Mucosa of stomach (tissue), 1 donor: Measurements from ENCODE around the gene CRTC3.
"Not testable (repeated sequence)": the region's sequence is repeated elsewhere in the genome, so short reads cannot be mapped to it uniquely, and the experiment has no call there.

Experiments
- H3K27me3 ChIP-seq: one replicate; pipeline ENCODE4 v1.7.0; 2013; ENCODE audit warnings: mild to moderate bottlenecking, low read length; ENCODE audit not compliant: control insufficient read depth, insufficient read depth
- H3K36me3 ChIP-seq: one replicate; pipeline ENCODE4 v1.7.0; 2013; ENCODE audit warnings: low read length; ENCODE audit not compliant: control insufficient read depth, insufficient read depth
- H3K4me1 ChIP-seq: one replicate; pipeline ENCODE4 v1.7.0; 2013; ENCODE audit warnings: mild to moderate bottlenecking, low read length; ENCODE audit not compliant: control insufficient read depth, insufficient read depth
- H3K4me3 ChIP-seq: one replicate; pipeline ENCODE4 v1.7.0; 2013; ENCODE audit warnings: low read length
- H3K9ac ChIP-seq: one replicate; pipeline ENCODE4 v1.7.0; 2013; ENCODE audit warnings: mild to moderate bottlenecking, low read length, moderate library complexity
- H3K9me3 ChIP-seq: one replicate; pipeline ENCODE4 v1.7.0; 2013; ENCODE audit warnings: mild to moderate bottlenecking, low read length, moderate library complexity; ENCODE audit not compliant: control insufficient read depth
- donor health status: Pancreatic carcinoma.

CRTC3 gene

DNA sequence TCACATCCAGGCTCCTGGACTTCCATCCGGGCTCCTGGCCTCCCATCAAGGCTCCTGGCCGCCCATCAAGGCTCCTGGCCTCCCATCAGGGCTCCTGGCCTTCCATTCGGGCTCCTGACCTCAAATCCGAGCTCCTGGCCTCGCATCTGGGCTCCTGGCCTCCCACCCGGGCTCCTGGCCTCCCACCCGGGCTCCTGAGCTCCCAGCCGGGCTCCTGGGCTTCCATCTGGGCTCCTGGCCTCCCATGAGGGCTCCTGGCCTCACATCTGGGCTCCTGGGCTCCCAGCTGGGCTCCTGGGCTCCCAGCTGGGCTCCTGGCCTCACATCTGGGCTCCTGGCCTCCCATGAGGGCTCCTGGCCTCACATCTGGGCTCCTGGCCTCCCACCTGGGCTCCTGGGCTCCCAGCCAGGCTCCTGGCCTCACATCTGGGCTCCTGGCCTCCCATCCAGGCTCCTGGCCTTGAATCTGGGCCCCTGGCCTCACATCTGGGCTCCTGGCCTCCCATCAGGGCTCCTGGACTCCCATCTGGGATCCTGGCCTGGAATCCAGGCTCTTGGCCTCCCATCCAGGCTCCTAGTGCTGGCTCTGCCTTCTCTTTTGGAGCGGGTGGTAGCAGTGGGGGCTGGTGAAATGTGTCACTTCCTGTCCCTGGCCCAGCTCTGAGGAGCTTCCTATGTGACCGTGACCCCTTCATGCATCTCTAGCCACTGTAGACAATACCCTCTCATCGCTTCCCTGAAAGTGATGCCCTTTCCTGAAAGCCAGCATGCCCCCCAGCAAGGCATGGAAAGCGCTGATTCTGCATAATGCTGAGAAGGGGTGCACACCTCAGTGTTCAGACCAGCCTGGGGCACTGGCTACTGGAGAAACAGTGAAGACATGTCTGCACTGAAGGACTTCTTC is 124.8 kb downstream of the CRTC3 start:
- no peak overlapping the region for H3K9ac ChIP-seq
- H3K4me1 ChIP-seq, result peaks cover 5% of the 10 kb centered on the region
- H3K9me3 ChIP-seq, result no peaks in the 10 kb centered on the region
- no peak overlapping the region for H3K4me3 ChIP-seq
- no peaks in the 10 kb centered on the region for H3K36me3 ChIP-seq
- H3K27me3 ChIP-seq, result no peaks in the 10 kb centered on the region

- H3K36me3 ChIP-seq, H3K27me3 ChIP-seq, H3K9me3 ChIP-seq, H3K4me3 ChIP-seq, H3K4me1 ChIP-seq, H3K9ac ChIP-seq: not testable (repeated sequence)
Observed at GRCh38 chr15:90657520-90658172, 127.9 kb downstream of the CRTC3 start.

GRCh38 chr15:90659481-90659880 is 129.8 kb downstream of the CRTC3 start:
- no peaks in the 10 kb centered on the region for H3K27me3 ChIP-seq
- H3K4me1 ChIP-seq, result peaks cover 5% of the 10 kb centered on the region
- H3K9ac ChIP-seq, result no peak overlapping the region
- H3K4me3 ChIP-seq, result no peak overlapping the region
- H3K9me3 ChIP-seq, result no peaks in the 10 kb centered on the region
- H3K36me3 ChIP-seq, result no peaks in the 10 kb centered on the region

DNA sequence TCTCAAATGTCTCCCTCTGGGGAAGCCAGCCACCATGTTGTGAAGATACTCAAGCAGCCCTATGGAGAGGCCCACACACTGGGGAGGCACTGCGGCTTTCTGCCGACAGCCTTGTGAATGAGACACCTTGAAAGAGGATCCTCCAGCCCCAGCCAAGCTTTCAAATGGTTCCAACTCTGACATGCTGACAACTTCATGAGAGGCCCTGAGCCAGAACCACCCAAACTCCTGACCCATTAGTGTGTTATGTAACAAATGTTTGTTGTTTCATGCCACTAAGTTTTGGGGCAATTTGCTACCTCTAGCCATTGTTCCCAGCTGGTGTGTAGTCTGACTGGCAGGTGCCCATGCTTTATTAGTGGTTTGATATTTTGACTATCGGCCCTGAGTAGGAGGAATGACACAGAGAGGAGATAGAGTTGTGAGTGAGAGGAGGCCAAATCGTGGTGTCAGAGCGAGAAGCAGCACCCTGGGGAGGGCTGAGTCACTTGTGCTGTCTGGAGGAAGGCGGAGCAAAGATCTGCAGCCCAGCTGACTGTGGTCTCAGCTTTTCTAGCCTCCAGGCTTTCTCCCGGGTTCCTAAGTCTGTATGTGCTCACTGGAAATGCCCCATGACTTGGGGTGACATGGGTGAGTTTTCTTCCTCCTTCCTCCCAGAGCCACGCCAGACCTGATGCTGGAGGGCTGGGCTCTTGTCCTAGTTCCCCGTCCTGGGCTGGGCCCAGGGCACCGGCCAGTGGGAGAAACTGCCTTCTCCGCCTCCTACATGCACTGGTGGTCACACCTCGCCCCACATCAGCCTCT is 130.7 kb downstream of the CRTC3 start:
- H3K4me3 ChIP-seq, result no peak overlapping the region
- no peaks in the 10 kb centered on the region for H3K27me3 ChIP-seq

DNA sequence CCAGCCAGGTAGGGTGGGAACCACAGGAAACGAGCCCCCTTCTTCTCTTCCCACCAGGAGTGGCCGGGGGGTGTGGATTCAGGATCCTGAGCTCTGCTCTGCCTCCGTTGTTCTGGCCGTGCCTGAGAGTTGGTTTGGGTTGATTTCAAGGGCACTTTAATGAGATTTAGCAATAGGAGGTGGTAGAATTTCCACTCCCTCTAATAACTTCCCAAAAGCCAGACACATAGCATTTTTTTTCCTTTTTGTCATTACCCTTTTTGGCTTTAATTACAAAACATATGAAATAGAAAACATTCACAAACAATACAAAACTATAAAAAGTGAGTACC is 131.2 kb downstream of the CRTC3 start:
- H3K9ac ChIP-seq, H3K4me3 ChIP-seq, H3K9me3 ChIP-seq, H3K27me3 ChIP-seq, H3K4me1 ChIP-seq, H3K36me3 ChIP-seq: not testable (repeated sequence)

More for the DNA sequence above, 130.7 kb downstream of the CRTC3 start:
- H3K36me3 ChIP-seq, result no peaks in the 10 kb centered on the region
- no peaks in the 10 kb centered on the region for H3K9me3 ChIP-seq
- H3K4me1 ChIP-seq, result peaks cover 5% of the 10 kb centered on the region
- no peak overlapping the region for H3K9ac ChIP-seq

DNA sequence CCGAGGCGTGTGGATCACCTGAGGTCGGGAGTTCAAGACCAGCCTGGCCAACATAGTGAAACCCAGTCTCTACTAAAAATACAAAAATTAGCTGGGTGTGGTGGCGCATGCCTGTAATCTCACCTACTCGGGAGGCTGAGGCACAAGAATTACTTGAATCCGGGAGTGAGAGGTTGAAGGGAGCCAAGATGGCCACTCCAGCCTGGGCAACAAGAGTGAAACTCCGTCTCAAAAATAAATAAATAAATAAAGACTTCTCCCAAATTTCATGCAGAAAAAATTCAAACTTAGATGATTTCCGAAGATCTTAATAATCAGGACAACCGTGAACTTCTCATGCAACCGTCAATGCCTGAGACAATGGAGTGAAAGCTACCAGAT is 134.3 kb downstream of the CRTC3 start:
- not testable (repeated sequence) for H3K36me3 ChIP-seq, H3K27me3 ChIP-seq, H3K4me3 ChIP-seq, H3K9ac ChIP-seq, H3K9me3 ChIP-seq, H3K4me1 ChIP-seq

- no peaks in the 10 kb centered on the region for H3K27me3 ChIP-seq
- H3K4me1 ChIP-seq, result peaks cover 5% of the 10 kb centered on the region
- H3K9ac ChIP-seq, result peak overlapping the region; percentile 95
- H3K9me3 ChIP-seq, result no peaks in the 10 kb centered on the region
- H3K36me3 ChIP-seq, result no peaks in the 10 kb centered on the region
- peak overlapping the region; percentile 89 for H3K4me3 ChIP-seq
Observed at GRCh38 chr15:90664650-90665287, 135.0 kb downstream of the CRTC3 start.

- Histone ChIP-seq H3K4me3 (peak overlapping the region; percentile 89), H3K9me3 (no peaks in the 10 kb centered on the region), H3K4me1 (peaks cover 5% of the 10 kb centered on the region), H3K9ac (peak overlapping the region; percentile 95), H3K36me3 (no peaks in the 10 kb centered on the region), H3K27me3 (no peaks in the 10 kb centered on the region)
Observed at GRCh38 chr15:90665288-90666134, 135.8 kb downstream of the CRTC3 start.

DNA sequence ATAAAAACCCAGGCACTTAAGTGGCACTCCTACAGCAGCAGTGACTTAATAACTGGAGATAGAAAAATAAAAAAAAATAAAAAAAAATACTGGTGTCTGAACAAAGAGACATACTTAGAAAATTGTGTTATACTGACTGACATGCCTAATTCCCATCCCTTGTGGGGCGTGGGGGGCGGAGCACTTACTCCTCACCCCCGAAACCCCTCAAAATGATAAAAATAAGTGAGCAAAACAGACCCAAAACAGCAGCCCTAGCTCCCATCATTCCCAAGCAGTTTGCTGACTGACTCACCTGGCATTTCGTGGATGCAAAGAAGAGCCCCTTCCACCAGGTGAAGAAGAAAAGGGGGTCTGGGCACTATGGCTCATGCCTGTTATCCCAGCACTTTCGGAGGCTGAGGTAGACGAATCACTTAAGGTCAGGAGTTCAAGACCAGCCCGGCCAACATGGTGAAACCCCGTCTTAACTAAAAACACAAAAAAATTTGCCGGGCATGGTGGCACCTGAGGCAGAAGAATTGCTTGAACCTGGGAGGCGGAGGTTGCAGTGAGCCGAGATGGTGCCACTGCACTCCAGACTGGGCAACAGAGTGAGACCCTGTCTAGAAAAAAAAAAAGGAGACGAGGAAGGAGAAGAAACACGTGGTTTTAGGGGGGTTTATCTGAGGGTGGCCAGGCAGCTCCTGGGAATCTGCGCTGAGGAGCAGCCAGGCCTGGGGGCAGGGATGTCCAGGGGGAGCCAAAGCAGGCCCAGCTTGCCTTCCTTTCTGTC is 136.6 kb downstream of the CRTC3 start:
- Histone ChIP-seq H3K36me3 (no peaks in the 10 kb centered on the region), H3K9me3 (no peaks in the 10 kb centered on the region), H3K9ac (peak overlapping the region; percentile 95), H3K4me3 (peak overlapping the region; percentile 89), H3K27me3 (no peaks in the 10 kb centered on the region), H3K4me1 (peaks cover 5% of the 10 kb centered on the region)

DNA sequence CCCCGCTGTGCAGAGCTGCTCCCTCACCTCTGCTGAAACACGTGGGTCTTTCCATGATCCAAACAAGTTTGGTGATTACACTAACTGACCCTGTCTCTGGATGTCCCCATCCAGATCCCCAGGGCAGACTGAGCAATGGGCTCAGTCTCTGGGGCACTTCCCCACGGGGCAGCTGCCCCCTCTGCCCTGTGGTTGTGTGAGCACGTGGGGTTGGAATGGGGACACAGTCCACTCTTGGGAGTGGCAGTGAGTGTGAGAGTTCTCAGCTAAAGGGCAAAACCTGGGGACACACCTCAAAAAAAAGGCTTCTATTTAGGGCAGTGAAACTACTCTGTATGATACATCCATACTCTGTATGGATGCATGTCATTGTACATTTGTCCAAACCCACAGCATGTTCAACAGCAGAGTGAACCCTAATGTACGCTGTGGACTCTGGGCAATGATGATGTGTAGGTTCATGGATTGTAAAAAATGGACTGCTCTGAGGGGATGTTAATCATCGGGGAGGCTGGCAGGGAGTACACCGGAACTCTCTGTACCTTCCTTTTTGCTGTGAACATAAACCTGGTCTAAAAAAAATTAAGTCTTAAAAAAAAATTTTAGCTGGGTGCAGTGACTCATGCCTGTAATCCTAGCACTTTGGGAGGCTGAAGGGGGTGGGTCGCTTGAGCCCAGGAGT is 137.5 kb downstream of the CRTC3 start:
- Histone ChIP-seq H3K9me3 (no peaks in the 10 kb centered on the region), H3K4me1 (peaks cover 5% of the 10 kb centered on the region), H3K27me3 (no peaks in the 10 kb centered on the region), H3K36me3 (no peaks in the 10 kb centered on the region), H3K9ac (no peak overlapping the region), H3K4me3 (no peak overlapping the region)
